Spleen (tissue), 7 donors: Measurements from ENCODE around the gene ITGA1.

Experiments used
- CTCF ChIP-seq, 11 experiments: fragments of 200-600 bp in 7 of 11; fragments of 450-650 bp in 4 of 11; sonication (generic) in 4 of 11; IDR thresholded peaks in 8 of 11; conservative IDR thresholded peaks in 3 of 11; 1 replicate in 7 of 11; 2 replicates in 4 of 11; pipeline versions ENCODE4 v1.4.0 to v1.8.0; 2016 to 2021; ENCODE audit warnings: antibody characterized with exemption in 11 of 11, inconsistent platforms in 4 of 11, mild to moderate bottlenecking in 1 of 11
- POLR2AphosphoS5 ChIP-seq, 3 donors: sonication (generic); formaldehyde crosslinking; IDR thresholded peaks; one replicate each; pipeline ENCODE4 v1.5.1; 2017; ENCODE audit warnings: antibody characterized with exemption in 3 of 3
- donor health status: DM: no; HTN: no; CAD: no; lungs with moderate emphysema.
- donor health status: DM: no; HTN: no; CAD: no.
- donor health status: DM: no; HTN: no; CAD: no.

GRCh38 chr5:52990528-52990925 is 202.8 kb downstream of the ITGA1 start:
- TF ChIP-seq CTCF (IDR thresholded peaks at IDR 0.05 in 8 of 11, conservative IDR thresholded peaks at IDR 0.05 in 3 of 11) (no peak), POLR2AphosphoS5 (IDR thresholded peaks at IDR 0.05) (no peak)
